NCI-H128 (cell line): ENCODE data around the gene APOO.

Source experiments
- DNase-seq: peaks from one replicate; lab custom pipeline; 2025; ENCODE audit not compliant: unreplicated experiment; lab: John Stamatoyannopoulos, UW

APOO gene

GRCh38 chrX:23907498-23908218 lies at the start of gene APOO, which contains the start of gene CXorf58:
TSS of gene APOO (minus strand) at chrX:23907938. CDS start at chrX:23907702, 236 bp downstream.
TSS of gene CXorf58 (plus strand) at chrX:23908006. CDS start at chrX:23910303, 2,297 bp downstream.
- DNase-seq = peak; percentile 78

GRCh38 chrX:23954396-23954795 lies 46.7 kb upstream of the APOO start:
- DNase-seq = no peak

GRCh38 chrX:23953908-23954269 lies 46.2 kb upstream of the APOO start:
- DNase-seq = no peak

- no peak for DNase-seq
Observed at GRCh38 chrX:23952984-23953907, 45.5 kb upstream of the APOO start.

- DNase-seq = no peak
Observed at GRCh38 chrX:23952391-23952790, 44.7 kb upstream of the APOO start.

GRCh38 chrX:23945206-23945605 lies 37.5 kb upstream of the APOO start:
- DNase-seq = no peak

- no peak for DNase-seq
Observed at GRCh38 chrX:23944234-23944633, 36.5 kb upstream of the APOO start.

GRCh38 chrX:23939203-23939602 lies 31.5 kb upstream of the APOO start:
- DNase-seq = no peak

- no peak for DNase-seq
Observed at GRCh38 chrX:23938690-23939089, 31.0 kb upstream of the APOO start.

- DNase-seq = no peak
Observed at GRCh38 chrX:23937100-23937499, 29.4 kb upstream of the APOO start.

- no peak for DNase-seq
Observed at GRCh38 chrX:23936180-23936579, 28.4 kb upstream of the APOO start.

- no peak for DNase-seq
Observed at GRCh38 chrX:23935106-23935505, 27.4 kb upstream of the APOO start.

GRCh38 chrX:23932046-23932445 lies 24.3 kb upstream of the APOO start:
- DNase-seq = no peak

GRCh38 chrX:23930894-23931604 lies 23.3 kb upstream of the APOO start:
- no peak for DNase-seq

GRCh38 chrX:23926015-23926414 lies 18.3 kb upstream of the APOO start:
- DNase-seq = no peak

GRCh38 chrX:23919706-23920320 lies 12.1 kb upstream of the APOO start:
- DNase-seq = no peak

- DNase-seq = no peak
Observed at GRCh38 chrX:23919148-23919547, 11.4 kb upstream of the APOO start.

- no peak for DNase-seq
Observed at GRCh38 chrX:23911126-23911835, 3.5 kb upstream of the APOO start.

GRCh38 chrX:23908219-23909004 lies 674 bp upstream of the APOO start:
- DNase-seq = no peak

GRCh38 chrX:23907111-23907497 lies 634 bp downstream of the APOO start:
- no peak for DNase-seq
